Gastrocnemius medialis (tissue), 4 donors: ENCODE measurements around the gene LRRC1.

ENCODE experiments used
- POLR2A ChIP-seq, 2 donors: fragments of 450-650 bp; IDR thresholded peaks; one replicate each; pipeline ENCODE4 v1.6.1; 2017; ENCODE audit warnings: antibody characterized with exemption in 2 of 2, mild to moderate bottlenecking in 2 of 2, moderate library complexity in 2 of 2
- TF ChIP-seq, protein P1 (sequence below), 5 experiments: fragments of 450-650 bp in 3 of 5; fragments of 200-600 bp in 2 of 5; sonication (generic) in 2 of 5; IDR thresholded peaks in 4 of 5; conservative IDR thresholded peaks in 1 of 5; 1 replicate in 4 of 5; 2 replicates in 1 of 5; pipeline ENCODE4 v1.5.1; 2016 to 2019; ENCODE audit warnings: antibody characterized with exemption in 5 of 5, mild to moderate bottlenecking in 3 of 5, moderate library complexity in 3 of 5

- TF ChIP-seq, protein P1, sequence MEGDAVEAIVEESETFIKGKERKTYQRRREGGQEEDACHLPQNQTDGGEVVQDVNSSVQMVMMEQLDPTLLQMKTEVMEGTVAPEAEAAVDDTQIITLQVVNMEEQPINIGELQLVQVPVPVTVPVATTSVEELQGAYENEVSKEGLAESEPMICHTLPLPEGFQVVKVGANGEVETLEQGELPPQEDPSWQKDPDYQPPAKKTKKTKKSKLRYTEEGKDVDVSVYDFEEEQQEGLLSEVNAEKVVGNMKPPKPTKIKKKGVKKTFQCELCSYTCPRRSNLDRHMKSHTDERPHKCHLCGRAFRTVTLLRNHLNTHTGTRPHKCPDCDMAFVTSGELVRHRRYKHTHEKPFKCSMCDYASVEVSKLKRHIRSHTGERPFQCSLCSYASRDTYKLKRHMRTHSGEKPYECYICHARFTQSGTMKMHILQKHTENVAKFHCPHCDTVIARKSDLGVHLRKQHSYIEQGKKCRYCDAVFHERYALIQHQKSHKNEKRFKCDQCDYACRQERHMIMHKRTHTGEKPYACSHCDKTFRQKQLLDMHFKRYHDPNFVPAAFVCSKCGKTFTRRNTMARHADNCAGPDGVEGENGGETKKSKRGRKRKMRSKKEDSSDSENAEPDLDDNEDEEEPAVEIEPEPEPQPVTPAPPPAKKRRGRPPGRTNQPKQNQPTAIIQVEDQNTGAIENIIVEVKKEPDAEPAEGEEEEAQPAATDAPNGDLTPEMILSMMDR (IDR thresholded peaks at IDR 0.05 in 4 of 5, conservative IDR thresholded peaks at IDR 0.05 in 1 of 5): no peak
- no peak for TF ChIP-seq POLR2A (IDR thresholded peaks at IDR 0.05)
Measured at GRCh38 chr6:53944091-53944490, 149.3 kb downstream of the LRRC1 start.
